Keratinocyte (primary cell): Measurements from ENCODE around the gene SSTR4. TPM values are rescaled to one million over a fixed set of nuclear protein-coding genes. Genes with fewer than 3 reads are reported as not detected.

ENCODE experiments used
- DNase-seq: peaks from one replicate; pipeline ENCODE4 v3.0.0-alpha.2; 2011; ENCODE audit warnings: low read depth, missing footprints, low spot score
- FAIRE-seq: peaks from 2 replicates; lab custom pipeline; 2011; peaks lifted over from hg19 to GRCh38; lab: Jason Lieb, UNC
- H2AFZ ChIP-seq: 2 replicates; pipeline ENCODE4 v1.6.0; 2012; ENCODE audit warnings: low read length, control low read depth, inconsistent platforms; ENCODE audit not compliant: control insufficient read depth
- H3K27ac ChIP-seq: 2 replicates; pipeline ENCODE4 v1.5.1; 2011; ENCODE audit warnings: low read length; ENCODE audit not compliant: control insufficient read depth, insufficient read depth
- H3K27me3 ChIP-seq: 3 replicates; pipeline ENCODE4 v1.6.0; 2011; ENCODE audit warnings: low read length; ENCODE audit not compliant: control insufficient read depth, insufficient read depth; ENCODE audit errors: extremely low read depth
- H3K36me3 ChIP-seq, 2 experiments: 2 replicates in 1 of 2; 3 replicates in 1 of 2; pipeline ENCODE4 v1.5.1; 2011; ENCODE audit warnings: low read length in 2 of 2, mild to moderate bottlenecking in 1 of 2; ENCODE audit not compliant: control insufficient read depth in 2 of 2, insufficient read depth in 2 of 2; ENCODE audit errors: extremely low read depth in 1 of 2
- H3K4me1 ChIP-seq: 3 replicates; pipeline ENCODE4 v1.5.1; 2011; ENCODE audit warnings: low read length; ENCODE audit not compliant: control insufficient read depth, insufficient read depth; ENCODE audit errors: extremely low read depth
- H3K4me2 ChIP-seq: 3 replicates; pipeline ENCODE4 v1.6.0; 2011; ENCODE audit warnings: low read depth, low read length; ENCODE audit not compliant: control insufficient read depth, insufficient read depth; ENCODE audit errors: extremely low read depth
- H3K4me3 ChIP-seq, 3 experiments: fragments of 200-600 bp in 1 of 3; sonication (generic) in 1 of 3; 2 replicates in 2 of 3; 3 replicates in 1 of 3; pipeline ENCODE4 v1.5.1; 2011 to 2016; ENCODE audit warnings: low read length in 3 of 3, mild to moderate bottlenecking in 3 of 3, control low read depth in 2 of 3, inconsistent platforms in 1 of 3, low read depth in 1 of 3, mixed read lengths in 1 of 3, mixed run types in 1 of 3, moderate library complexity in 1 of 3; ENCODE audit not compliant: control insufficient read depth in 2 of 3, insufficient read depth in 2 of 3; ENCODE audit errors: extremely low read depth in 1 of 3
- H3K79me2 ChIP-seq: 2 replicates; pipeline ENCODE4 v1.6.0; 2012; ENCODE audit warnings: low read length; ENCODE audit not compliant: control insufficient read depth, insufficient read depth
- H3K9ac ChIP-seq: 3 replicates; pipeline ENCODE4 v1.6.0; 2011; ENCODE audit warnings: low read length; ENCODE audit not compliant: control insufficient read depth, insufficient read depth; ENCODE audit errors: extremely low read depth
- H3K9me1 ChIP-seq: 3 replicates; pipeline ENCODE4 v1.6.0; 2011; ENCODE audit warnings: low read length; ENCODE audit not compliant: control insufficient read depth, insufficient read depth; ENCODE audit errors: extremely low read depth
- H3K9me3 ChIP-seq: 2 replicates; pipeline ENCODE4 v1.5.1; 2012; ENCODE audit warnings: low read depth, low read length; ENCODE audit not compliant: control insufficient read depth
- H4K20me1 ChIP-seq: 3 replicates; pipeline ENCODE4 v1.6.0; 2011; ENCODE audit warnings: low read length; ENCODE audit not compliant: control insufficient read depth, insufficient read depth; ENCODE audit errors: extremely low read depth
- EZH2 ChIP-seq: IDR thresholded peaks from one replicate; pipeline ENCODE4 v1.6.1; 2012; ENCODE audit warnings: inconsistent platforms, mild to moderate bottlenecking, low read length, moderate library complexity
- dilution Hi-C: fragments of 300-500 bp; cut with MboI; formaldehyde crosslinking; loops from one replicate; pipeline ENCODE4 v1.7.0; 2020; ENCODE audit warnings: low sequenced_read_pairs; ENCODE audit not compliant: extremely low pct_ligation_motif_present
- polyA plus RNA-seq, 5 experiments: library from polyadenylated mRNA; depleted of rRNA in 3 of 5; stranded (reverse) in 3 of 5; stranded (forward) in 1 of 5; unstranded in 1 of 5; fragments of >200 nt; gene quantifications; 1 replicate in 1 of 5; 2 replicates in 3 of 5; 3 replicates in 1 of 5; pipeline versions ENCODE4 v1.2.1 to v1.2.3, GENCODE V29; 2011 to 2012; ENCODE audit warnings: missing spikeins in 2 of 5, low read depth in 1 of 5, low replicate concordance in 1 of 5
- TF ChIP-seq, protein P1 (sequence below), 3 experiments: IDR thresholded peaks in 1 of 3; conservative IDR thresholded peaks in 1 of 3; optimal IDR thresholded peaks in 1 of 3; 2 replicates in 2 of 3; 3 replicates in 1 of 3; pipeline versions ENCODE3 to v1.5.1; 2011; ENCODE audit warnings: low read length in 3 of 3, mild to moderate bottlenecking in 3 of 3, moderate library complexity in 2 of 3, control low read depth in 1 of 3, inconsistent platforms in 1 of 3; ENCODE audit not compliant: insufficient read depth in 2 of 3; ENCODE audit errors: extremely low read depth in 1 of 3

The SSTR4 gene
- polyA plus RNA-seq, 1 donor (not counting 4 experiments of a cell fraction or from before 2014, with no cell fraction given): not detected

DNA sequence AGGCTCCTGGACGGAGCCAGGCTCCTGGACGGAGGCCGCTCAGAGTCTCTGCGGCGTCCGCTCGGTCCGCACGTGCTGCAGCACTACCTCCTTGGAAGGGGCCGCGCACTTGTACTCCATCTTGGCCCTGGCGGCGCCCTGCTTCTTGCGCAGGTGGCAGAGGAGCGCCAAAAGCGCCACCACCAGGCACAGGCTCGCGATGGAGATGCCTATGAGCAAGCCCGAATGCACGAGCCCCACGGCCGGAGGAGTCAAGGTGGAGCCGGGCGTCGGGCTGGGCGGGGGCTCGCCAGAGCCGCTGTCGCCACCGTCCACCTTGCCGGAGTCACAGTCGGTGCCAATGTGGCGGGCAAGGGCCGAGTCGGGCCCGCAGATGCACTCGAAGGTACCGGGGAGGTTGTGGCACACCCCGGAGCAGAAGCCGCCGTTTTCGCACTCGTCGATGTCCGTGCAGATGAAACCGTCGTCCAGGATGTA is 12.7 kb downstream of the SSTR4 start:
- peak overlapping the region; percentile 93 for H3K4me2 ChIP-seq
- H3K4me1 ChIP-seq: peaks cover 19% of the 10 kb centered on the region
- H3K9me1 ChIP-seq: no peaks in the 10 kb centered on the region
- no peaks in the 10 kb centered on the region for H3K9me3 ChIP-seq
- H3K9ac ChIP-seq: no peak overlapping the region
- no peaks in the 10 kb centered on the region for H3K27me3 ChIP-seq
- peak overlapping the region; percentile 44 for H2AFZ ChIP-seq
- no peaks in the 10 kb centered on the region for H3K36me3 ChIP-seq
- dilution Hi-C loops: loop anchor here (25.0 kb wide), 1 partner anchor 140 kb away; no protein-coding TSS in a partner anchor
- no peak overlapping the region for H3K27ac ChIP-seq
- TF ChIP-seq, protein P1, sequence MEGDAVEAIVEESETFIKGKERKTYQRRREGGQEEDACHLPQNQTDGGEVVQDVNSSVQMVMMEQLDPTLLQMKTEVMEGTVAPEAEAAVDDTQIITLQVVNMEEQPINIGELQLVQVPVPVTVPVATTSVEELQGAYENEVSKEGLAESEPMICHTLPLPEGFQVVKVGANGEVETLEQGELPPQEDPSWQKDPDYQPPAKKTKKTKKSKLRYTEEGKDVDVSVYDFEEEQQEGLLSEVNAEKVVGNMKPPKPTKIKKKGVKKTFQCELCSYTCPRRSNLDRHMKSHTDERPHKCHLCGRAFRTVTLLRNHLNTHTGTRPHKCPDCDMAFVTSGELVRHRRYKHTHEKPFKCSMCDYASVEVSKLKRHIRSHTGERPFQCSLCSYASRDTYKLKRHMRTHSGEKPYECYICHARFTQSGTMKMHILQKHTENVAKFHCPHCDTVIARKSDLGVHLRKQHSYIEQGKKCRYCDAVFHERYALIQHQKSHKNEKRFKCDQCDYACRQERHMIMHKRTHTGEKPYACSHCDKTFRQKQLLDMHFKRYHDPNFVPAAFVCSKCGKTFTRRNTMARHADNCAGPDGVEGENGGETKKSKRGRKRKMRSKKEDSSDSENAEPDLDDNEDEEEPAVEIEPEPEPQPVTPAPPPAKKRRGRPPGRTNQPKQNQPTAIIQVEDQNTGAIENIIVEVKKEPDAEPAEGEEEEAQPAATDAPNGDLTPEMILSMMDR (optimal IDR thresholded peaks at IDR 0.05 in 1 of 3, IDR thresholded peaks at IDR 0.05 in 1 of 3, conservative IDR thresholded peaks at IDR 0.05 in 1 of 3; ENCODE audit: extremely low read depth in 1 of 3, insufficient read depth in 2 of 3, low read length in 3 of 3): peak in 2 of 3 experiments; percentile 16 to 31
- no peak for TF ChIP-seq EZH2
- H4K20me1 ChIP-seq: no peaks in the 10 kb centered on the region
- FAIRE-seq: no peak
- H3K79me2 ChIP-seq: no peaks in the 10 kb centered on the region
- DNase-seq: no peak
- H3K4me3 ChIP-seq: peak overlapping the region in 2 of 3 experiments; percentile 46 to 72

DNA sequence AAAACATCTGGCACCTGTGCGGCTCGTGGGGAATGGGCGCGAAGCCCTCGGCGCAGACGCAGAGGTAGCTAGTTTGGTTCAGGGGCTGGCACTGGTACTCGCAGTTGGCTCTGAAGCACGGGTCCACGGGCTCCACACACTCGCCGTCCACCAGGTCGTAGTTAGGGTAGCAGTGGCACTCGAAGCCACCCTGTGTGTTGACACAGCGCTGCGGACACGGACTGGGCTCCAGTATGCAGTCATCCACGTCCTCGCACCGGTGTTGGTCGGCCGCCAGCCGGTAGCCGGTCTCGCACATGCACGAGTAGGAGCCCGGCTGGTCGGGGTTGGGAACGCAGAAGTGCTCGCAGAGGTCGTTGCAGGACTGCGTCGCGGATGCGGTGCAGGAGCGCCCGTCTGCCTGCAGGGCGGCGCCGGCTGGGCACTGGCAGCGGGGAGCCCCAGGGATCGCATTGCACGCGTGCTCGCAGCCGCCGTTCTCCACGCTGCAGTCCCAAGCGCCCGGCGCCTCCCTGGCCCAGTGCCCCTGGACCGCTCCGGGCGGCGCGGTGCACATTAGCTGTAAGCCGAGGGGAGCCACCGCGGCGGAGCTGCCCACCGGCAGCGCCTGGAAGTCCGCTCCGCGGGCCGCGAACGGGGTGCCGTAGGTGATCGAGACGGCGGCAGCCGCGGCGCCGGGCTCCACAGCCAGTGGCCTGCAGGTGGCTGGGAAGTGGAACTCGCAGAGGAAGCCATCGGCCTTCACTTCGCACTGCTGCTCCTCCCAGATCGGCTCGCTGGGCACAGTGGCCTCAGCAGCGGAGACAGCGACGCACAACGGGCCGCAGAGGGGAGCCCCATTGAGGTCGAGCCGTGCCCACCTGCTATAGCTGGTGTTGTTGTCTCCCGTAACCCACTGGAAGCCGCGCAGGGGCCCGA is 13.4 kb downstream of the SSTR4 start:
- dilution Hi-C loops: loop anchor here (25.0 kb wide), 1 partner anchor 139 kb away; no protein-coding TSS in a partner anchor
- TF ChIP-seq, protein P1 (optimal IDR thresholded peaks at IDR 0.05 in 1 of 3, IDR thresholded peaks at IDR 0.05 in 1 of 3, conservative IDR thresholded peaks at IDR 0.05 in 1 of 3; ENCODE audit: extremely low read depth in 1 of 3, insufficient read depth in 2 of 3, low read length in 3 of 3): peak; percentile 43 to 79 (median 76)
- TF ChIP-seq EZH2: no peak
- H3K4me1 ChIP-seq: peaks cover 19% of the 10 kb centered on the region
- H3K27me3 ChIP-seq: no peaks in the 10 kb centered on the region
- FAIRE-seq (no peak), DNase-seq (no peak)
- H2AFZ ChIP-seq: peak overlapping the region; percentile 89
- peak overlapping the region; percentile 73 for H3K9ac ChIP-seq
- H3K4me2 ChIP-seq: peak overlapping the region; percentile 93
- no peaks in the 10 kb centered on the region for H3K9me3 ChIP-seq
- no peaks in the 10 kb centered on the region for H3K36me3 ChIP-seq
- H3K27ac ChIP-seq: peak overlapping the region; percentile 64
- H3K79me2 ChIP-seq: no peaks in the 10 kb centered on the region
- no peaks in the 10 kb centered on the region for H4K20me1 ChIP-seq
- H3K4me3 ChIP-seq: peak overlapping the region; percentile 46 to 72 (median 66)
- H3K9me1 ChIP-seq: no peaks in the 10 kb centered on the region
